ENCODE measurements around the gene LAMA1.

Gene LAMA1

GRCh38 chr18:7065736-7066135, 51.9 kb downstream of the LAMA1 start:
- Histone ChIP-seq H3K36me3 (ENCODE audit: control insufficient read depth, insufficient read depth, low read length) (no peaks in the 10 kb centered on the region), H3K27ac (no peak overlapping the region), H3K9ac (no peak overlapping the region), H3K4me1 (no peaks in the 10 kb centered on the region), H3K79me2 (no peaks in the 10 kb centered on the region), H2AFZ (no peak overlapping the region), H3K27me3 (ENCODE audit: control insufficient read depth, insufficient read depth, low read length) (no peaks in the 10 kb centered on the region), H3K9me3 (ENCODE audit: control insufficient read depth, low read length) (no peaks in the 10 kb centered on the region), H3K4me2 (ENCODE audit: low read length) (no peak overlapping the region), H3K4me3 (ENCODE audit: low read depth, low read length) (no peak overlapping the region)
- TF ChIP-seq, protein P1, sequence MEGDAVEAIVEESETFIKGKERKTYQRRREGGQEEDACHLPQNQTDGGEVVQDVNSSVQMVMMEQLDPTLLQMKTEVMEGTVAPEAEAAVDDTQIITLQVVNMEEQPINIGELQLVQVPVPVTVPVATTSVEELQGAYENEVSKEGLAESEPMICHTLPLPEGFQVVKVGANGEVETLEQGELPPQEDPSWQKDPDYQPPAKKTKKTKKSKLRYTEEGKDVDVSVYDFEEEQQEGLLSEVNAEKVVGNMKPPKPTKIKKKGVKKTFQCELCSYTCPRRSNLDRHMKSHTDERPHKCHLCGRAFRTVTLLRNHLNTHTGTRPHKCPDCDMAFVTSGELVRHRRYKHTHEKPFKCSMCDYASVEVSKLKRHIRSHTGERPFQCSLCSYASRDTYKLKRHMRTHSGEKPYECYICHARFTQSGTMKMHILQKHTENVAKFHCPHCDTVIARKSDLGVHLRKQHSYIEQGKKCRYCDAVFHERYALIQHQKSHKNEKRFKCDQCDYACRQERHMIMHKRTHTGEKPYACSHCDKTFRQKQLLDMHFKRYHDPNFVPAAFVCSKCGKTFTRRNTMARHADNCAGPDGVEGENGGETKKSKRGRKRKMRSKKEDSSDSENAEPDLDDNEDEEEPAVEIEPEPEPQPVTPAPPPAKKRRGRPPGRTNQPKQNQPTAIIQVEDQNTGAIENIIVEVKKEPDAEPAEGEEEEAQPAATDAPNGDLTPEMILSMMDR (IDR thresholded peaks at IDR 0.05): no peak

DNA sequence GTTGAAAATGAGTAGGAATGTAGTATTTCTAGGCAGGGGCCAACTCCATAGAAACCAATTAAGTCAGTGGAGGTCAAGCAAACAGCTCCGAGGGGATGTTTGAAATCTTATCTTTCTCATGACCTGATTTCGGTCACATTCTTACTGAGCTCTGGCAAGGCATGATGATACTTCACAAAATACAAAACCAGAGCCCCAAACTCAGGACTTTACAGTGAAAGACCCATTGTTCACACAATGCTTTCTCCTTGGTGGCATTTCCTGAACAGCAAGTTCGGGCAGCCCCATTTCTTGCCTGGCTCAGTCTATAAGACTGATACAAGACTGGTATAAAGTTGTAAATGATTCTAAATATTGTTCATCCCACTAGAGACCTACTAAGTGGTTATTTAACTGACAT, 53.3 kb downstream of the LAMA1 start:
- Histone ChIP-seq H3K4me1 (no peaks in the 10 kb centered on the region), H3K27ac (no peak overlapping the region), H2AFZ (no peak overlapping the region), H3K27me3 (ENCODE audit: control insufficient read depth, insufficient read depth, low read length) (no peaks in the 10 kb centered on the region), H3K4me2 (ENCODE audit: low read length) (no peak overlapping the region), H3K9ac (no peak overlapping the region), H3K79me2 (no peaks in the 10 kb centered on the region), H3K36me3 (ENCODE audit: control insufficient read depth, insufficient read depth, low read length) (no peaks in the 10 kb centered on the region), H3K9me3 (ENCODE audit: control insufficient read depth, low read length) (no peaks in the 10 kb centered on the region), H3K4me3 (ENCODE audit: low read depth, low read length) (no peak overlapping the region)
- TF ChIP-seq, protein P1 (IDR thresholded peaks at IDR 0.05): no peak

- no peak overlapping the region for H3K9ac ChIP-seq
- no peak overlapping the region for H3K4me2 ChIP-seq (ENCODE audit: low read length)
- H3K4me3 ChIP-seq (ENCODE audit: low read depth, low read length): no peak overlapping the region
- H3K36me3 ChIP-seq (ENCODE audit: control insufficient read depth, insufficient read depth, low read length): no peaks in the 10 kb centered on the region
- no peak overlapping the region for H3K27ac ChIP-seq
- no peak overlapping the region for H2AFZ ChIP-seq
- H3K9me3 ChIP-seq (ENCODE audit: control insufficient read depth, low read length): no peaks in the 10 kb centered on the region
- TF ChIP-seq, protein P1 (IDR thresholded peaks at IDR 0.05): no peak
- H3K27me3 ChIP-seq (ENCODE audit: control insufficient read depth, insufficient read depth, low read length): no peaks in the 10 kb centered on the region
- H3K79me2 ChIP-seq: no peaks in the 10 kb centered on the region
- no peaks in the 10 kb centered on the region for H3K4me1 ChIP-seq
Measured at GRCh38 chr18:7062811-7063210, 54.8 kb downstream of the LAMA1 start.

DNA sequence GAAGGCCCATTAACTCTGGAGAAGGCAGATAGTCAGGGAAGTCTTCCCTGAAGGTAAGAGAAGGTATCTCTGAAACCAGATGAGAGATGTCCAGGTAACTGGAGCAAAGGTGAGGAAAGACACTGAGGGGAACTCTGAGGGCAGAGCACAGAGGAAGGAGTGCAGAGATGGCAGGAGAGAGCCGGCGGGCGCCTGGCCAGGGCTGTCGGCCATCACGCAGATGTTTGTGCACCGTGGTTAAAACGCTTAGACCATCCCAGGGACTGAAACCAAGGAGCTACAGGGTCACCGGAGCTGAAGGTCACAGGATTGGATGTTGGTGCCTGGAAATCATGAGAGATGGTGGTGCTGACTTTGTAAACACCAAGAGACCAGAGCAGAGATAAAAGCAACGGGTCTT, 55.4 kb downstream of the LAMA1 start:
- no peak overlapping the region for H3K27ac ChIP-seq
- no peaks in the 10 kb centered on the region for H3K36me3 ChIP-seq (ENCODE audit: control insufficient read depth, insufficient read depth, low read length)
- H3K27me3 ChIP-seq (ENCODE audit: control insufficient read depth, insufficient read depth, low read length): no peaks in the 10 kb centered on the region
- no peaks in the 10 kb centered on the region for H3K79me2 ChIP-seq
- H3K4me3 ChIP-seq (ENCODE audit: low read depth, low read length): no peak overlapping the region
- no peak overlapping the region for H3K9ac ChIP-seq
- no peaks in the 10 kb centered on the region for H3K9me3 ChIP-seq (ENCODE audit: control insufficient read depth, low read length)
- no peak overlapping the region for H2AFZ ChIP-seq
- TF ChIP-seq, protein P1 (IDR thresholded peaks at IDR 0.05): no peak
- no peaks in the 10 kb centered on the region for H3K4me1 ChIP-seq
- H3K4me2 ChIP-seq (ENCODE audit: low read length): no peak overlapping the region

DNA sequence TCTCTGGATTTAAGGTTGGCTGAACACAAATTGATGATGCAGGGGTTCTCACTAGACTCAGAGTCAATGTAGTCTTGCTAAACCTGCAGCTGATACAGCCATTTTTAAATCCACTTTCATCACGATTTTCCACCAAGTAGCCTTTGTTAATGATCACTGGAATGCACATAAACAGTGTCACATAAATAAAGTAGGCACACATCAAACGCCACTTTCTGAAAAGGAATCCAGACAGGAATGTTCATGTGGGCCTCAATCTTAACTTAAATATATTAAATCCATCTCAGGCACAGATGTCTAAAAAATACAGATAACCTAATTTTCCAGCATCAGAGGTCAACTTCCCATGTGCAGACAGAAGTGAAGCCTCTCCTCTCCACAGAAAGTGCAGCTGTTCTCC, 58.3 kb downstream of the LAMA1 start:
- Histone ChIP-seq H3K79me2 (no peaks in the 10 kb centered on the region), H3K4me1 (no peaks in the 10 kb centered on the region), H3K4me2 (ENCODE audit: low read length) (no peak overlapping the region), H3K4me3 (ENCODE audit: low read depth, low read length) (no peak overlapping the region), H3K9ac (no peak overlapping the region), H3K9me3 (ENCODE audit: control insufficient read depth, low read length) (no peaks in the 10 kb centered on the region), H3K27me3 (ENCODE audit: control insufficient read depth, insufficient read depth, low read length) (no peaks in the 10 kb centered on the region), H3K27ac (no peak overlapping the region), H3K36me3 (ENCODE audit: control insufficient read depth, insufficient read depth, low read length) (no peaks in the 10 kb centered on the region), H2AFZ (no peak overlapping the region)
- TF ChIP-seq, protein P1 (IDR thresholded peaks at IDR 0.05): no peak
